ENCODE measurements around the gene SLC12A5.

The SLC12A5 gene

GRCh38 chr20:46060301-46060881 lies 31.4 kb downstream of the SLC12A5 start:
- no peak for TF ChIP-seq FOXP2 (optimal IDR thresholded peaks at IDR 0.05; ENCODE audit: borderline replicate concordance, extremely low read depth, extremely low read length, insufficient read depth)
- TF ChIP-seq TAF1 (IDR thresholded peaks at IDR 0.05; ENCODE audit: borderline replicate concordance, insufficient read depth, low read length): no peak
- TF ChIP-seq, protein P1, sequence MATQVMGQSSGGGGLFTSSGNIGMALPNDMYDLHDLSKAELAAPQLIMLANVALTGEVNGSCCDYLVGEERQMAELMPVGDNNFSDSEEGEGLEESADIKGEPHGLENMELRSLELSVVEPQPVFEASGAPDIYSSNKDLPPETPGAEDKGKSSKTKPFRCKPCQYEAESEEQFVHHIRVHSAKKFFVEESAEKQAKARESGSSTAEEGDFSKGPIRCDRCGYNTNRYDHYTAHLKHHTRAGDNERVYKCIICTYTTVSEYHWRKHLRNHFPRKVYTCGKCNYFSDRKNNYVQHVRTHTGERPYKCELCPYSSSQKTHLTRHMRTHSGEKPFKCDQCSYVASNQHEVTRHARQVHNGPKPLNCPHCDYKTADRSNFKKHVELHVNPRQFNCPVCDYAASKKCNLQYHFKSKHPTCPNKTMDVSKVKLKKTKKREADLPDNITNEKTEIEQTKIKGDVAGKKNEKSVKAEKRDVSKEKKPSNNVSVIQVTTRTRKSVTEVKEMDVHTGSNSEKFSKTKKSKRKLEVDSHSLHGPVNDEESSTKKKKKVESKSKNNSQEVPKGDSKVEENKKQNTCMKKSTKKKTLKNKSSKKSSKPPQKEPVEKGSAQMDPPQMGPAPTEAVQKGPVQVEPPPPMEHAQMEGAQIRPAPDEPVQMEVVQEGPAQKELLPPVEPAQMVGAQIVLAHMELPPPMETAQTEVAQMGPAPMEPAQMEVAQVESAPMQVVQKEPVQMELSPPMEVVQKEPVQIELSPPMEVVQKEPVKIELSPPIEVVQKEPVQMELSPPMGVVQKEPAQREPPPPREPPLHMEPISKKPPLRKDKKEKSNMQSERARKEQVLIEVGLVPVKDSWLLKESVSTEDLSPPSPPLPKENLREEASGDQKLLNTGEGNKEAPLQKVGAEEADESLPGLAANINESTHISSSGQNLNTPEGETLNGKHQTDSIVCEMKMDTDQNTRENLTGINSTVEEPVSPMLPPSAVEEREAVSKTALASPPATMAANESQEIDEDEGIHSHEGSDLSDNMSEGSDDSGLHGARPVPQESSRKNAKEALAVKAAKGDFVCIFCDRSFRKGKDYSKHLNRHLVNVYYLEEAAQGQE (IDR thresholded peaks at IDR 0.05; ENCODE audit: insufficient read depth in 1 of 2, low read depth in 2 of 2, low read length in 2 of 2): peak in 1 of 2 experiments; percentile 28; a peak in 1 of 4 replicates
- TF ChIP-seq SIN3A (IDR thresholded peaks at IDR 0.05; ENCODE audit: borderline replicate concordance, insufficient read depth, low read length): peak; percentile 38; the same call in 1 of the 2 replicates
- no peak for TF ChIP-seq POLR2AphosphoS5 (IDR thresholded peaks at IDR 0.05; ENCODE audit: low read depth, low read length)

DNA sequence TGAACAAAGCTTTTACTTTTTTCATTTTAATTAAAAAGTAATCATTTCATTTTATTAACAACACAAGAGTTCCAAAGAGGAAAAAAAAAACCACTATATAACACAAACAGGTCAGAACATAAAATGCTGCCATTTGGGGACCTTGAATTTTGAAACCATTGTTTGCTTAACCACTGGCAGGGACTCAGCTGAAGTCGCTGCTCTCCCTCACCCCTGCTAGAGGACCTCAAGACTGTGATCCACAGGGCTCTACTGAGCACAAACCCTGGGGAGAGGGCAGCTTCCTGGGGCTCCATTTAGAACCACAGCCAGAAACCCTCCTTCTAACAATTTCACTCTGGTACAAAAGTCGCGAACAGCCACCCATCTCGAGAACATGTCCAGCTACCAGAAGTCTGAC lies 32.0 kb downstream of the SLC12A5 start:
- TF ChIP-seq SIN3A (IDR thresholded peaks at IDR 0.05; ENCODE audit: borderline replicate concordance, insufficient read depth, low read length) (no peak), TAF1 (IDR thresholded peaks at IDR 0.05; ENCODE audit: borderline replicate concordance, insufficient read depth, low read length) (no peak), POLR2AphosphoS5 (IDR thresholded peaks at IDR 0.05; ENCODE audit: low read depth, low read length) (no peak), FOXP2 (optimal IDR thresholded peaks at IDR 0.05; ENCODE audit: borderline replicate concordance, extremely low read depth, extremely low read length, insufficient read depth) (no peak)
- TF ChIP-seq, protein P1 (IDR thresholded peaks at IDR 0.05; ENCODE audit: insufficient read depth in 1 of 2, low read depth in 2 of 2, low read length in 2 of 2): no peak

DNA sequence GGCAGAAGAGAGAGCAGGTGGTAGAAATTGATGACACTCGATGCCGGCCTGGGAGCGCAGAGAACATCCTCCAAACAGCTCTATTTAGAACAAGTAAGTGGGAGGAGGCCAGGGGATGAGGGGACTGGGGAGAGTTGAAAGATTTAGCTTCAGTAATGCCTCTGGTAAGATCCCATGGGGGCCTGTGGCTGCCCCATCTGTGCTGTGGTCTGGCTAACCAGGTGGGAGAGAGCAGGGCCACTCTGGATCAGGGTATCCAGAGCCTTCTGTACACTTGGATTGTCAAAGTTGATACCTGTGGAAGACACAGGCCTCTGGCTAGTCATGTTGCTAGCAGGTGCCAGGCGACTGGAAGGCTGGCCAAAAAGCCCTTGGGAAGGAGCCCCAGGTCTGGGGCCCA lies 33.1 kb downstream of the SLC12A5 start:
- TF ChIP-seq POLR2AphosphoS5 (IDR thresholded peaks at IDR 0.05; ENCODE audit: low read depth, low read length) (no peak), FOXP2 (optimal IDR thresholded peaks at IDR 0.05; ENCODE audit: borderline replicate concordance, extremely low read depth, extremely low read length, insufficient read depth) (no peak), TAF1 (IDR thresholded peaks at IDR 0.05; ENCODE audit: borderline replicate concordance, insufficient read depth, low read length) (no peak), SIN3A (IDR thresholded peaks at IDR 0.05; ENCODE audit: borderline replicate concordance, insufficient read depth, low read length) (no peak)
- TF ChIP-seq, protein P1 (IDR thresholded peaks at IDR 0.05; ENCODE audit: insufficient read depth in 1 of 2, low read depth in 2 of 2, low read length in 2 of 2): no peak

GRCh38 chr20:46062621-46063020 lies 33.6 kb downstream of the SLC12A5 start:
- TF ChIP-seq TAF1 (IDR thresholded peaks at IDR 0.05; ENCODE audit: borderline replicate concordance, insufficient read depth, low read length) (no peak), SIN3A (IDR thresholded peaks at IDR 0.05; ENCODE audit: borderline replicate concordance, insufficient read depth, low read length) (no peak), POLR2AphosphoS5 (IDR thresholded peaks at IDR 0.05; ENCODE audit: low read depth, low read length) (no peak), FOXP2 (optimal IDR thresholded peaks at IDR 0.05; ENCODE audit: borderline replicate concordance, extremely low read depth, extremely low read length, insufficient read depth) (no peak)
- TF ChIP-seq, protein P1 (IDR thresholded peaks at IDR 0.05; ENCODE audit: insufficient read depth in 1 of 2, low read depth in 2 of 2, low read length in 2 of 2): no peak
